Endometrial microvascular endothelial cells (primary cell): Measurements from ENCODE around the gene SKA1. TPM values are rescaled to one million over a fixed set of nuclear protein-coding genes. Genes with fewer than 3 reads are reported as not detected.
"Not testable (repeated sequence)": the region's sequence is repeated elsewhere in the genome, so short reads cannot be mapped to it uniquely, and the experiment has no call there.

ENCODE experiments used
- in situ Hi-C: cut with HindIII; loops from 2 replicates; pipeline ENCODE4 v1.10.0; 2017; ENCODE audit warnings: low sequenced_read_pairs, low pct_unique_long_range_greater_than_20kb; ENCODE audit errors: inconsistent ontology term
- total RNA-seq: library from RNA; depleted of rRNA; stranded (reverse); fragments of >200 nt; gene quantifications from one replicate; pipeline ENCODE4 v1.2.3, GENCODE V29; 2015; ENCODE audit errors: inconsistent ontology term

SKA1 gene
- total RNA-seq, 1 donor from 2014 or later = 18.4 TPM

DNA sequence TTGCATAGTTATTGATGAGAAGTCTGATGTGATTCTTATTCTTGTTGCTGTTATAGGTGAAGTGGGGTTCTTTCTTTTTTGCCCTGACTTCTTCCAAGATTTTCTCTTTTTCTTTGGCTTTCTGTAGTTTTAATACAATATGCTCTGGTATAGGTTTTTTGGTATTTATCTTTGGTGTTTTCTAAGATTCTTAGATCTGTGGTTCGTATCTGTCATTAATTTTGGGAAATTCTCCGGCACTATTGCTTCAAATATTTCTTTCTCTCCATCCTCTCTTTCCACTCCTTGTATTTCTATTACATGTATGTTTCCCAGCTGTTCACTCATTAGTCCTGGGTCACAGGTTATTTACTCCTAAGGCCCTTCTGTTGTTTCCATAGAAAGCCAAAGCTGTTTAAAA, 43.8 kb downstream of the SKA1 start:
- in situ Hi-C loops = no loop called here

GRCh38 chr18:50422286-50422898, 47.5 kb downstream of the SKA1 start:
- in situ Hi-C loops = no loop called here

- in situ Hi-C loops = no loop called here
Measured at GRCh38 chr18:50424877-50425690, 50.2 kb downstream of the SKA1 start.

DNA sequence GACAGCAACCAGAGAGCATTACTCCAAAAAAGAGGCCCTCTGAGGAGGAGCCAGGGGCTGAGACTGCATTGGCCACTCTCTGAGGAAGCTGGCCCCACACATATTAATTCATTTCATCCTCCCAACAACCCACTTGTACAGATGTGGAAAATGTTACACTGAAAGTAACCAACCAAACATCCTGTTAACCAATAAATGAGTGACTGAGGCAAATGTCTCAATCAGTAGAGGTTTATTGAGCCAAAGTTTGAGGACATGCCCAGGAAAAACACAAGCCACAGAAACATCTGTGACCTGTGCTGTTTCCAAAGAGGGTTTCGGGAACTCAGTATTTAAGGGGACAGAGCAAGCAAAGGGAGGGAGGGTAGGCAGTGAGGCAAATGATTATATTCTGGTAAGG, 53.0 kb downstream of the SKA1 start:
- in situ Hi-C loops = no loop called here

GRCh38 chr18:50428531-50429206, 53.8 kb downstream of the SKA1 start:
- in situ Hi-C loops = no loop called here

DNA sequence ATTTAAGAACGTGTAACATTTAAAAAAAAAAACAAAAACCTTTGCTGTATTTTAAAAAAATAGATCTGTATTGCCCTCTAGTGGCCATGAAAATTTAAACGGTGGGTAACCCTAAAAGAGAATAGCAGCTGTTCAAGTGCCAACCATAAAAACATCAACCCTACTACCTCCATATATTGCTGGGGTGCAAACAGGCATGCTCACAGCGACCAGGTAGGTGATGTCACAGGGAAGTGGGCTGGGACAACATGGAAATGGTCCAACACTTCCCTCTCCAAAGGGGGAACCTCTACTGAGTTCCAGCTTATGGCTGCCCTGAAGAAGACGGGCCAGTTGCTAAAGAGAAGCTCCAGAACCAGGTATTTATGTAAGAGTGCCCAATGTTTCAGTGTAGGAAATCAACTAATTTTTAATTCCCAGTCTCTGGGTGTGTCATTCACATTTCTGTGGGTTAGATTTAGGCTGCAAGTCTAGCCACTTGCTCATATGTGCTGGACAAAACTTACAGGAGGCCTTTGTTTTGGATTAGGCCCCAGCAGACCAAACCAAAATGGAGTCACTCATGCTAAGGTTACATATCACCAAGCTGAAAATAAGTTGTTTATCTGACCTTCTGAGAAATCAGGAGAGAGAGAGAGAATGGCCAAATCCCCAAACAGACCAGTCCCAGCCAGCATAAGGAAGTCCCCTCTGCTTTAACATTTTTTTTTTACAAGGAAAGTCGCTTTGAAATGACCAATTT, 54.5 kb downstream of the SKA1 start:
- in situ Hi-C loops = no loop called here

DNA sequence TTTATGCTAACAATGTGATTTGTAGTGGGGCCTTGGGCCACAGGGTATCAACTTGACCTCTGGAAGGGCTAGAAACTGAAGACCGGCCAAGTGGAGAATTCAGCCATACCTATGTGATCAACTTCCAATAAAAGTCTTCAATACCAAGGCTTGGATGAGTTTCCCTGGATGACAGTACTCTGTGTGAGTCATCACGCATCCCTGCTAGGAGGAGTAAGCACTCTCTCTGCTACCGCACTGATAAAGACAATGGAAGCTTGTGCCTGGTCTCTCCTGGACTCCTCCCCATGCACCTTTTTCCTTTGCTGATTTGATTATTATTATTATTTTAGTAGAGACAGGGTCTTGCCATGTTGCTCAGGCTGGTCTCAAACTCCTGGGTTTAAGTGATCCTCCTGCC, 58.1 kb downstream of the SKA1 start:
- in situ Hi-C loops = no loop called here

DNA sequence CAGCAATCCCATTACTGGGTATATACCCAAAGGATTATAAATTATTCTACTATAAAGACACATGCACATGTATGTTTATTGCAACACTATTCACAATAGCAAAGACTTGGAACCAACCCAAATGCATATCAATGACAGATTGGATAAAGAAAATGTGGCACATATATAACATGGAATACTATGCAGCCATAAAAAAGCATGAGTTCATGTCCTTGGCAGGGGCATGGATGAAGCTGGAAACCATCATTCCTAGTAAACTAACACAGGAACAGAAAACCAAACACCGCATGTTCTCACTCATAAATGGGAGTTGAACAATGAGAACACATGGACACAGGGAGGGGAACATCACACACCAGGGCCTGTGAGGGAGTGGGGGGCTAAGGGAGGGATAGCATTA, 61.9 kb downstream of the SKA1 start:
- in situ Hi-C loops = not testable (repeated sequence)

GRCh38 chr18:50439460-50440015, 64.7 kb downstream of the SKA1 start:
- in situ Hi-C loops = no loop called here

GRCh38 chr18:50441016-50441415, 66.2 kb downstream of the SKA1 start:
- in situ Hi-C loops = no loop called here

DNA sequence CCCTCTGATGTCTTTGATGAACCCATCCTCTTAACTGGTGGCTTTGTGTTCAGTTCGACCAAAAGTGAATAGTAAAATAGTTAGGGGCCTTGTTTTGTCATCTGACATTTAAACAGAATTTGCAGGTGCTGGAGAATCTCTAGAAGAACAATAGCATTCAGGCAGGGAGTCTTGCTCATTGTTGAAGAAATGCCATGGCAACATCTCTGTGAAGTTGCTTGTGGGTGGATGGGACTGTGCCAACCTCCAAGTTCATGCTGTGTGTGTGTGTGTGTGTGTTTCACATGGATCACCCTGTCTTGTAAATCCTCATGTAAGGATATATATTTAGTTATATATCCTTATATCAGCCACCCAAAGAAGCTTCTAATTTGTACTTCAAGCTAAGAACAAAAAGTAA, 66.7 kb downstream of the SKA1 start:
- in situ Hi-C loops = no loop called here

Other genes with a start within 250 kb of the SKA1 start
- 1.3 TPM for gene MYO5B, start 179.9 kb upstream of the SKA1 start, total RNA-seq
- not detected for gene CFAP53, start 108.6 kb upstream of the SKA1 start, total RNA-seq
- gene MBD1, start 93.5 kb upstream of the SKA1 start, total RNA-seq = 75.1 TPM
- 54.5 TPM for gene CXXC1, start 87.4 kb upstream of the SKA1 start, total RNA-seq
- gene MAPK4, start 185.0 kb downstream of the SKA1 start, total RNA-seq = not detected